ENCODE data around the gene DPY19L3.
A peak's percentile ranks its signal among the peaks of the same experiment; 100 is the strongest.

The DPY19L3 gene

DNA sequence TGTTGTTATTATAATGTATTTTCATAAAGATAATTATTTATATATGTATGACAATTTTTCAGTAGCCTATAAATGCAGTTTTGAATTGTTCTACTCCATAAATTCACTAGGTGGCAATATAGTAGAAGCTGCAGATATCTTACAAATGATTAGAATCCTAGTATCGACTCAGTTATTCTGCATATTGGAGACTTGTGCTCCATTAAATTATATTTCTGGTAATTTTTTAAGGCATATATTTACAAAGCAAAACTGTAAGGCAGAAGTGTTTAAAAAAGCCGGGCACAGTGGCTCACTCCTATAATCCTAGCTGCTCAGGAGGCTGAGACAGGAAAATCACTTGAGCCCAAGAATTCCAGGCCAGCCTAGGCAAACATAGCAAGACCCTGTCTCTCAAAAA, 58.7 kb downstream of the DPY19L3 start:
- Histone ChIP-seq H3K27ac (no peak overlapping the region), H3K4me3 (no peak overlapping the region), H3K36me3 (ENCODE audit: insufficient read depth, low read length) (peaks cover 22% of the 10 kb centered on the region), H3K9ac (ENCODE audit: insufficient read length) (no peak overlapping the region), H3K9me3 (ENCODE audit: low read depth, low read length) (no peaks in the 10 kb centered on the region)
- TF ChIP-seq POLR2AphosphoS5 (IDR thresholded peaks at IDR 0.05; ENCODE audit: borderline replicate concordance, low read depth, low read length), result no peak
- no peak for TF ChIP-seq EZH2 (IDR thresholded peaks at IDR 0.05)
- no peak for TF ChIP-seq FOXP2 (optimal IDR thresholded peaks at IDR 0.05; ENCODE audit: control extremely low read depth, extremely low read length, insufficient read depth)
- DNase-seq (ENCODE audit: low read depth, low spot score), result no peak

DNA sequence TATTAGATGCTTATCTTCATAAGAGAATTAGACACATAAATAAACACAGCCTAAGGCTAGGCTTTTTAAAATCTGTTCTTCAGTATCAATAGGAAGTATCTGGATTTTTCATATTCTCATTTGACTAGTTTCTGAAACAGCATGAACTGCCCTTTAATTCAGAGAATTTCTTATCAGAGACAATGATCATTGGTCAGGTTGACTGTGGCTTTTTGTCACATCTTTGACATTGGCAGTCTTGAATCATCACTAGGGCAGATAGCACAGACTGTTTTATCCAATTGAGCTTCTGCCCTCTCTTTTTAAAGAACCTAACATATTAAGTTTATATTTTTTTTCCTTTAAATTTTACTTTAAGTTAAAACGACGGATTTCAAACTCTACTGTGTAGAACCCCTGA, 59.6 kb downstream of the DPY19L3 start:
- H3K36me3 ChIP-seq (ENCODE audit: insufficient read depth, low read length), result peaks cover 22% of the 10 kb centered on the region
- H3K27ac ChIP-seq, result no peak overlapping the region

DNA sequence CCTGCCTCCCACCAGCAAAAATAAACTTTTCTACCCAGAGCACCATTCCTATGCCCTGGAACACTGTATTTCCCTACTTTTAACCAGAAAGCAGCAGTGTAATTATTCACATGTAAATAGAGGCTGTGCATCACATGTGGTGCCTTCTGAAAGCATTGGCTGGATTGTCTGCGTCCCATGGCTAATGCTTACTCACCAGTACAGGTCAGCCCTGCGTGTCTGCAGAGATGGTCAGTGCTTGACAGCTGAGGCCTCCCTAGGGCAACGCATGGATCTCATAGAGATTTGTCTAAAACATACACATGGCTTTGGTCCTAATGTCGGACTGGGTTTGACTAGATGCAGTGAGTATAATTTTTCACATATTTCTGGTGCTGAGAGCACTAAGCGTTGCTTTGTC, 64.2 kb downstream of the DPY19L3 start:
- no peak overlapping the region for H3K9ac ChIP-seq (ENCODE audit: insufficient read length)
- TF ChIP-seq EZH2 (IDR thresholded peaks at IDR 0.05) (no peak), POLR2AphosphoS5 (IDR thresholded peaks at IDR 0.05; ENCODE audit: borderline replicate concordance, low read depth, low read length) (no peak), FOXP2 (optimal IDR thresholded peaks at IDR 0.05; ENCODE audit: control extremely low read depth, extremely low read length, insufficient read depth) (no peak)

More for the DNA sequence above, 59.6 kb downstream of the DPY19L3 start:
- TF ChIP-seq EZH2 (IDR thresholded peaks at IDR 0.05) (no peak), FOXP2 (optimal IDR thresholded peaks at IDR 0.05; ENCODE audit: control extremely low read depth, extremely low read length, insufficient read depth) (no peak), POLR2AphosphoS5 (IDR thresholded peaks at IDR 0.05; ENCODE audit: borderline replicate concordance, low read depth, low read length) (no peak)
- H3K9me3 ChIP-seq (ENCODE audit: low read depth, low read length), result no peaks in the 10 kb centered on the region
- peak overlapping the region; percentile 25 for H3K9ac ChIP-seq (ENCODE audit: insufficient read length)
- DNase-seq (ENCODE audit: low read depth, low spot score), result no peak
- no peak overlapping the region for H3K4me3 ChIP-seq

DNA sequence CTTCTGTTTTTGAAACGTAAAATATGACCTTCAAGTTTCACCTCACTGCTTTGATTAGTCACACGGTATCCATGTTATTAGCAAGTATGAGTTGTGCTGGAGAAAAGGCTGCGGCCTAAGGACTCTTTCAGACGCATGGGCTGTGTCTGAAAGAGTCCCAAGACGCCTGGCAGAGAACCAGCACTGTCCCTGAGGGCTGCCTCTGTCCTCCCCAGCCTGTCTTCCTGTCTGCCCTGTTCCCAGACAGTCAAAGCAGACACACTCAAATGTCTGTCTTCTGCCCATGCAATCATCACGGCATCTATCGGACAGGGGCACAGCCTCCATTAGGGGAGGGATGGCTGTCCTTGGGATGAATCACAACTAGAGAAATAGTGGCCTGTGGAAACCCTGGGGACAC, 65.5 kb downstream of the DPY19L3 start:
- H3K36me3 ChIP-seq (ENCODE audit: insufficient read depth, low read length), result peaks cover 7% of the 10 kb centered on the region; the same call in 1 of the 2 replicates
- no peak for DNase-seq (ENCODE audit: low read depth, low spot score)
- H3K9me3 ChIP-seq (ENCODE audit: low read depth, low read length), result no peaks in the 10 kb centered on the region
- no peak overlapping the region for H3K27ac ChIP-seq
- H3K9ac ChIP-seq (ENCODE audit: insufficient read length), result no peak overlapping the region
- TF ChIP-seq EZH2 (IDR thresholded peaks at IDR 0.05) (no peak), POLR2AphosphoS5 (IDR thresholded peaks at IDR 0.05; ENCODE audit: borderline replicate concordance, low read depth, low read length) (no peak), FOXP2 (optimal IDR thresholded peaks at IDR 0.05; ENCODE audit: control extremely low read depth, extremely low read length, insufficient read depth) (no peak)
- H3K4me3 ChIP-seq, result no peak overlapping the region

More for the DNA sequence above, 64.2 kb downstream of the DPY19L3 start:
- no peak for DNase-seq (ENCODE audit: low read depth, low spot score)
- H3K9me3 ChIP-seq (ENCODE audit: low read depth, low read length), result no peaks in the 10 kb centered on the region
- H3K4me3 ChIP-seq, result no peak overlapping the region
- peaks cover 12% of the 10 kb centered on the region for H3K36me3 ChIP-seq (ENCODE audit: insufficient read depth, low read length)
- no peak overlapping the region for H3K27ac ChIP-seq

DNA sequence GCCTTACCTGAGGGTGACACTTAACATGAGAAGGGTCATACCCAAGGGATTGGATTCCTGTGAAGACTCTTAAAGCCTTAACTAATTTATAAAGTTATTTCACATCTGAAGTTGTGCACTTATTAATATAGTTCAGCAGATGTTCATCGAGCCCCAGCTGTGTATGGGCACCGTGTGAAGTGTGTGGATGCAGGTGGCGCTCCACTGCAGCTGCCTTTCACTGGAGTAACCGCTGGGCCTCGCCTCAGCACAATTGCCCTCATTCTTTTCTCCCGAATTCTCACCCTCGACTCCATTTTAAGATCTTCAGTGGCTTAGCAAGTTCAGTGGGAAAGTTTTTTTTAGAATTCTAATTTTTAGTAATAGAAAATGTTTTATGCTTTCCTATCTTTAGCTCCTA, 66.2 kb downstream of the DPY19L3 start:
- Histone ChIP-seq H3K4me3 (no peak overlapping the region), H3K9ac (ENCODE audit: insufficient read length) (no peak overlapping the region), H3K36me3 (ENCODE audit: insufficient read depth, low read length) (peaks cover 7% of the 10 kb centered on the region; the same call in 1 of the 2 replicates), H3K27ac (no peak overlapping the region), H3K9me3 (ENCODE audit: low read depth, low read length) (no peaks in the 10 kb centered on the region)
- TF ChIP-seq POLR2AphosphoS5 (IDR thresholded peaks at IDR 0.05; ENCODE audit: borderline replicate concordance, low read depth, low read length) (no peak), EZH2 (IDR thresholded peaks at IDR 0.05) (no peak), FOXP2 (optimal IDR thresholded peaks at IDR 0.05; ENCODE audit: control extremely low read depth, extremely low read length, insufficient read depth) (no peak)
- no peak for DNase-seq (ENCODE audit: low read depth, low spot score)

DNA sequence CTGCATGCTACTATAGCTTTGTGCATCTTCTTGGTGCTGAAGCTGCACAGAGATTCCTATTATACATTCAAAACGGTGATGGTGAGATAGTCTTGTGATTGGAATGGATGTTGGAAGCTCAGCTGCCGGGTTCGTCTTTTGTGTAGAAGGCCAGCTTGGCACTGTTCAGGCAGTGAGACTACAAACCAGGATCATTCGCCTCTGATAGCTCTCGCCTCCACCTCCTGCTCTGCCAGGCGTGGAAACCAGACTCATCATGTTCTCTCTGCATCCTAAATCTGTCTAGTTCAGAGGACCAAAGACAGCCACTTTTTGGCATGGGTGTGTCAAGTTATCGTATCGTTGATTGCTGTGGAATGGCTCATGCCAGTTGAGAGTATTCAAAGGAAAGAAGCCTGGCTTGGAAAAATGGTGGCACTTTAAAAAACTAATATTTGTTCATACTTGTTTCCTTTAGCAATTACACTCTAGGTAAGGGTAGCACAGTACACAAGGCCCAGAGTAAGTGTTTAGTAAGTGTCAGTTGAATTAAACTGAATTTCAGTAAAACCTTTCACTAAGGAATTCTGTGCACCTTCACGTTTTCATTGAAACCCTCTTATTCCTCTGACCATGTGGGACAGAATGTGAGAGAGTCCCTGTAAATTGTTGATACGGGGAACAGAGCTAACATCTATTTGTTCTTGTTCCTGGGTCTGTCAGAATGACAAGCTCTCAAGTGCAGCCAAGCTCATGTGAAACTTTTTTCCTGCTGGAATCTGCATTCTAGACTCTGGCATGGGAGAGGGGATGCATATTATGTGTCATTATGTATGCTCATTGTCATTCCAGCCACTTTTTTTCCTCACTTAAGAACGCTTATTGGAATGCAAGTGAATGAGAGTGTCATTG, 69.8 kb downstream of the DPY19L3 start:
- Histone ChIP-seq H3K4me3 (no peak overlapping the region), H3K27ac (no peak overlapping the region), H3K9me3 (ENCODE audit: low read depth, low read length) (no peaks in the 10 kb centered on the region), H3K9ac (ENCODE audit: insufficient read length) (no peak overlapping the region), H3K36me3 (ENCODE audit: insufficient read depth, low read length) (peaks cover 28% of the 10 kb centered on the region; the same call in 1 of the 2 replicates)
- TF ChIP-seq FOXP2 (optimal IDR thresholded peaks at IDR 0.05; ENCODE audit: control extremely low read depth, extremely low read length, insufficient read depth), result no peak
- TF ChIP-seq EZH2 (IDR thresholded peaks at IDR 0.05), result no peak
- TF ChIP-seq POLR2AphosphoS5 (IDR thresholded peaks at IDR 0.05; ENCODE audit: borderline replicate concordance, low read depth, low read length), result no peak
- DNase-seq (ENCODE audit: low read depth, low spot score), result no peak

DNA sequence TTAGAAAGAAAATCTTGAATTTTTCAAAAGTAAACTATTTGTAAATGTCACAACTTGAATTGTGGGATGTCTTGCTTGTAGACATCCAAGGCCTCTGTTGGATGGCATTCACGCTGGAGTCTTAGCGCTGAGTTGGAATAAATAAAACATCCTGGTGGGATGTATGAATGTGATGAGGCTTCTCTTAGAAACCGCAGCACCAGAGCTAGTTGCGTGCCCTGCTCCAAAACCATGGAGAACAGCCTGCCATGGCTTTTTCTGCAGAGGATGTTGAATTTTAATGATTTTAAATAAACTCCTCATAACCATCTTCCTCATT, 70.4 kb downstream of the DPY19L3 start:
- DNase-seq (ENCODE audit: low read depth, low spot score), result no peak
- peaks cover 29% of the 10 kb centered on the region; the same call in 1 of the 2 replicates for H3K36me3 ChIP-seq (ENCODE audit: insufficient read depth, low read length)
- no peaks in the 10 kb centered on the region for H3K9me3 ChIP-seq (ENCODE audit: low read depth, low read length)

DNA sequence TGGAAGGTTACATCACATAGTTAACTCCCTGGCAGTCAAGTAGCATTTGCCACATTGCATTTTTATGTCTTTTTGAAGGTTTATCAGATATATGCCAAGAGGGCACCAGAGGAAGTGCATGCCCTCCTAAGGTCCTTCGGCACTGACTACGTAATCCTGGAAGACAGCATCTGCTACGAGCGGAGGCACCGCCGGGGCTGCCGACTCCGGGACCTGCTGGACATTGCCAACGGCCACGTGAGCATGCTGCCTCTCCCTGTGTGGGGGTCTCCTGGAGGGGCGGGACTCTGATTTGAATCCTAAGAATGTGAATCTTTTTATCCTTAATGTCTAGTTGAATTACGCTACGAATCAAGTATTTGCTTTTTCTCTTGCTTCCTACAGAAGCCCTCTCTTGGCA, 74.8 kb downstream of the DPY19L3 start:
- Histone ChIP-seq H3K4me3 (no peak overlapping the region), H3K9ac (ENCODE audit: insufficient read length) (no peak overlapping the region), H3K9me3 (ENCODE audit: low read depth, low read length) (no peaks in the 10 kb centered on the region), H3K36me3 (ENCODE audit: insufficient read depth, low read length) (peaks cover 63% of the 10 kb centered on the region), H3K27ac (no peak overlapping the region)
- TF ChIP-seq POLR2AphosphoS5 (IDR thresholded peaks at IDR 0.05; ENCODE audit: borderline replicate concordance, low read depth, low read length), result no peak
- DNase-seq (ENCODE audit: low read depth, low spot score), result no peak

More for the DNA sequence above, 70.4 kb downstream of the DPY19L3 start:
- TF ChIP-seq POLR2AphosphoS5 (IDR thresholded peaks at IDR 0.05; ENCODE audit: borderline replicate concordance, low read depth, low read length), result no peak
- TF ChIP-seq EZH2 (IDR thresholded peaks at IDR 0.05), result no peak
- no peak for TF ChIP-seq FOXP2 (optimal IDR thresholded peaks at IDR 0.05; ENCODE audit: control extremely low read depth, extremely low read length, insufficient read depth)
- Histone ChIP-seq H3K9ac (ENCODE audit: insufficient read length) (no peak overlapping the region), H3K27ac (no peak overlapping the region), H3K4me3 (no peak overlapping the region)

Data from SK-N-MC (cell line).